Measurements from ENCODE around the gene STAC2. TPM values are rescaled to one million over a fixed set of nuclear protein-coding genes. Genes with fewer than 3 reads are reported as not detected.

The STAC2 gene, protein sequence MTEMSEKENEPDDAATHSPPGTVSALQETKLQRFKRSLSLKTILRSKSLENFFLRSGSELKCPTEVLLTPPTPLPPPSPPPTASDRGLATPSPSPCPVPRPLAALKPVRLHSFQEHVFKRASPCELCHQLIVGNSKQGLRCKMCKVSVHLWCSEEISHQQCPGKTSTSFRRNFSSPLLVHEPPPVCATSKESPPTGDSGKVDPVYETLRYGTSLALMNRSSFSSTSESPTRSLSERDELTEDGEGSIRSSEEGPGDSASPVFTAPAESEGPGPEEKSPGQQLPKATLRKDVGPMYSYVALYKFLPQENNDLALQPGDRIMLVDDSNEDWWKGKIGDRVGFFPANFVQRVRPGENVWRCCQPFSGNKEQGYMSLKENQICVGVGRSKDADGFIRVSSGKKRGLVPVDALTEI
- 2.3 to 3.4 TPM (median 2.9 TPM) in 5 replicates for total RNA-seq (2022; extraction: Qiagen RNA extraction)

DNA sequence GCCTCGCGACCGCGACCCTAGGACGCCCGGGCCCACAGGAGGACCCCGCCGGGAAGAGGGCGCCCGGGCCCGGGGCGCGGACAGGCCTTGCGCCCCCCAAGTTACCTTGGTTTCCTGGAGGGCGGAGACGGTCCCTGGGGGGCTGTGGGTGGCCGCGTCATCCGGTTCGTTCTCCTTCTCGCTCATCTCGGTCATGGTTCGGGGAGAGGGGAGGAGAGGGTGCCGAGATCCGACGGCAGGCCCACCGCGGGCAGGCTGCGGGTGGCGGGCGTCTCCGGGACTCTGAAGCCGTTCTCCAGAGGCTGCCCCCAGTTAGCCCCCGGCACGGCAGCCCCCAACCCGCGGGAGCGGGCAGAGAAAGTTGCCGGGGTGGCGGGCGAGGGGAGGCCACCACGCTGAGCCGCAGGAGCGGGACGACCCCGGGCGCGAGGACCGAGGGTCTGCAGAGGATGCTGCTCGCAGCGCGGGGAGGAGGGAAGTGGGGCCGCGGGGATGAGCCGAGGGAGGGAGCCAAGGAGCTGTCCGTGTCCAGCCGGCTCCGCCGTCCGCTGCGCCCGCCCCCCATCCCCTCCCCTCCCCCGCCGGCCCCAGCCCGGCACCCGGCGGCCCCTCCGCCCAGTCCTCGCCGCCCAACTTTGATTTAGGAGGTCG, at the start of gene STAC2:
Gene STAC2, minus strand, starts transcription at position 638 of the 651 bp plus-strand sequence. Its CDS starts 443 bp downstream, at position 195.

DNA sequence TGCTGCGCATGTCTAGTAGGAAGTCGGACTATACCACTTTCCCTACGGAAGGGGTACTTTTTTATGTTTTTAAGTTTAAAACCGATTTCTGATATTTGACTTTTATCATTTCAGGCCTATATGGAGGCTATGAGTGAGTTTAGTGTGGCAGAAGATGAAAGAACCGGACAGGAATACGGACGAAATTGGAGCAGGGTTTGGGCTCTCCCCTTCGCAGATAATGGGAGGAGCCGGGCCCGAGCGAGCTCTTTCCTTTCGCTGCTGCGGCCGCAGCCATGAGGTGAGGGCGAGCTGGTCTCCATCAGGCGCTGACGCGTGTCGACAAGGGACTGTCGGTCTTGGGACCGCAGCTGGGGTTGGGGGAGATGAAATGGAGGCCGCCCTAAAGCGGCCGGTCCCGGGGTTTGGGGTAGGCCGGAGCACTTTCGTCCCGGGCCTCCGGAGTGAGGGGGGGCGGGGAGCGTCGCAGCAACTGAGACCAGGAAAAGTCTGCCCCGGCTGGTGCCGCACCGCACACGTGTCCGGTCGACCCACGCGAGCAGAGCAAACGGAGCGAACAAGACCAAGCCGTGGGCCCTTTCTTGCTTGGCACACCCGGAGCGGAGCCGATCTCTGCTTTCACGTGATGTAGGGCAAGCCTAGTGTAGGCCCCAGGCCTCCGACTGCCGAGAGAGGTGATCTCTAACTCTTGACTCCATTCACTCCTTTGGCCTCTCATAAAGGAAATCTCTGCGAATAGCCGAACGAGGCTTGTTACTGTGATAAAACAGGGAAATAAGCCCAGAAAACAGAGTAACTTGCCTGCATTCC, 25.5 kb downstream of the STAC2 start, which contains the start of gene RPL19:
Gene RPL19, plus strand, starts transcription at position 214 of the 810 bp plus-strand sequence. Its CDS starts 62 bp downstream, at position 276.

DNA sequence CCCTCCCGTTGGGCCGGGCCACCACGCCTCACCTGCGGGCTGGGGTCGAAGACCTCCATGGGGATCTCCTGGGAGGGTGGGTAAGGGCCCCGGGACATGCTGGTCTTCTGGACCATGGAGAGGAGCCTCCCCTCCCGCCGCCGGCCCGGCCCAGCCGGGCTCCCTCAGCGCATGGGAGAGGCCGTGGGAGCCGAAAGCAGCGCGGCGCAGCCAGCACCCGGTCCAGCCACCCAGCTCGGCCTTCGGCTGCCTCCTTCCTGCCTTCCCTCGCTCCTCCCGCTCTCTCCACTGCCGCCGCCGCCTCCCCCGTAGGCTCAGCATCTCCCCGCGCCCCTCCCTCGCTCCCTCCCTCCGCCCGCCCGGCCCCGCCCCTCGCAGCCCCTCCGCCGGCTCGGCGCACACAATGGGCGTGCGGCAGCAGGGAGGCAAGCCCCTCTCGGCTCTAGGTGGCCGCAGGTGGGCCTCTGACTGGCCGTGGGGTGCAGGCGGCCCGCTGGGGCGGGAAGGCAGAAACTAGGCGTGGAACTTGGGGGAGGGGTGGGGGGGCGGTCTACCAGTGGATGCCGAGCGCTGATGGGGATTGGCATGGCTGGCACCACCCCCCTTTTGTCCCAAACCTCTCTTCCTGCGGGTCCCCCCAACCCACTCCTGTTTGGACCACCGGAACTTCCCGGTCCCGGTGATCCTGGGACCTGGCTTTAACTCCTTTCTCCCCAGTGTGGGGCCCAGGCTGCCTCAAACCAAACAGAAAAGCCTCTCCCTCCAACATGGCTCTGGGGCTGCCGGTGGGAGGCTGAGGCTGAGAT, 28.2 kb downstream of the STAC2 start, which contains the start of gene CACNB1:
Gene CACNB1, minus strand, starts transcription at position 290 of the 806 bp plus-strand sequence. Its CDS starts 174 bp downstream, at position 116.

DNA sequence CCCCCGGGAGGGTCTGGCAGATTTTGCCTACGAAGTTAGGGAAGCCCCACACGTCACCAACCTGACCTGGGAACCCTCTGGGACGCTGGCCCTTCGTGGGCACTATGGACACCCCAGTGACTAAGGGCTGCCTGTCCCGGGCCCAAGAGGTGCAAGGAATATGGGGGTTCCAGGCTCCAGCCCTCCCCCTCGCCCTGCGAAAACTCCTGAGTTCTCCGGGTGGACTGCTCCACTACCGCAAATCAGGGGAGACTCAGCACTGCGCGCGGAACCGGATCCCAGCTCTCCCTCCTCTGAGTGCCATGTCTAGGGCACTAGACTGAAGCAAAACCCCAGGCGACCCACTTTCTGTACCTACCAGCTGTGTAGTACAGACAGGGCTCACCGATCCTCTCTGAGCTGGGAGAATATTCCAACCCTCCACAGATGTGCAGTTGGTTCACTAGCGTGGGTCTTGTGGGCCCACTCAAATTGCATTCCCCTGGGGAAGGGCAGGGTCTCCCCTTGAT, 59.9 kb downstream of the STAC2 start, which contains the start of gene ARL5C:
Gene ARL5C, minus strand, starts transcription at position 321 of the 509 bp plus-strand sequence. CDS start 401 bp downstream, outside the sequence.

Other genes with a start within 250 kb of the STAC2 start
- 0.12 to 0.43 TPM (median 0.19 TPM) in 5 replicates for gene PLXDC1, start 74.3 kb downstream of the STAC2 start, total RNA-seq (2022; extraction: Qiagen RNA extraction)
- not detected in 5 replicates for gene ARL5C, start 59.8 kb downstream of the STAC2 start, total RNA-seq (2022; extraction: Qiagen RNA extraction)
- gene CACNB1, start 28.3 kb downstream of the STAC2 start, total RNA-seq (2022; extraction: Qiagen RNA extraction) = 4.8 to 6.9 TPM (median 6.2 TPM) in 5 replicates
- gene RPL19, start 25.7 kb downstream of the STAC2 start, total RNA-seq (2022; extraction: Qiagen RNA extraction) = 3,933 to 4,408 TPM (median 3,999 TPM) in 5 replicates
- gene FBXL20, start 175.7 kb upstream of the STAC2 start, total RNA-seq (2022; extraction: Qiagen RNA extraction) = 5.9 to 7.8 TPM (median 7.0 TPM) in 5 replicates
- gene MED1, start 225.3 kb upstream of the STAC2 start, total RNA-seq (2022; extraction: Qiagen RNA extraction) = 25.0 to 33.7 TPM (median 30.0 TPM) in 5 replicates
- gene CDK12, start 235.5 kb upstream of the STAC2 start, total RNA-seq (2022; extraction: Qiagen RNA extraction) = 28.0 to 38.9 TPM (median 34.2 TPM) in 5 replicates

Data from A549 treated with Mapracorat at 1 μM for 4 hours (cell line).